ENCODE results near the gene BTBD9. TPM values are rescaled to one million over a fixed set of nuclear protein-coding genes. Genes with fewer than 3 reads are reported as not detected.
"Not testable (repeated sequence)": the region's sequence is repeated elsewhere in the genome, so short reads cannot be mapped to it uniquely, and the experiment has no call there.

The BTBD9 gene
- total and polyA plus RNA-seq, 10 donors, result 1.2 to 43.1 (median 27.8) TPM

DNA sequence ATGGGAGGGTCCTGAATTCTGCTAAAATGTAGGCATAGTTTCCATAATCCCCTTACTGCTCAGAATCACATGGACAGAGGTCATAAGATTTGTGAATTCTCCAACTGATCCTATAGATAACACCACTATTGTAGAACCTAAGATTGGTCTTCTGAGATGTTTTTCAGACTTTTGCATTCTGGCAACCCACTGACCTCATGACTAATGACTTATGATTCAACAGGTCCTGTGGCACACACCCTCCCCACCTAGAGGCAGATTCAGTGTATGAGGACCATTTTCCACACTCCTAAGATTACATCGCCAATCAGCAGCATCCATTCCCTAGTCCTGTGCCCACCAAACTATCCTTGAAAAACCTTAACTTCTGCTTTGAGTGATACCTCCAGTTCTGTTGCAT lies 207.2 kb downstream of the BTBD9 start:
- intact Hi-C loops (cut with DNase I; ENCODE audit: low total_unique reads), result no loop called here
- DNase-seq, result no peak
- H3K27ac ChIP-seq, result no peak overlapping the region

DNA sequence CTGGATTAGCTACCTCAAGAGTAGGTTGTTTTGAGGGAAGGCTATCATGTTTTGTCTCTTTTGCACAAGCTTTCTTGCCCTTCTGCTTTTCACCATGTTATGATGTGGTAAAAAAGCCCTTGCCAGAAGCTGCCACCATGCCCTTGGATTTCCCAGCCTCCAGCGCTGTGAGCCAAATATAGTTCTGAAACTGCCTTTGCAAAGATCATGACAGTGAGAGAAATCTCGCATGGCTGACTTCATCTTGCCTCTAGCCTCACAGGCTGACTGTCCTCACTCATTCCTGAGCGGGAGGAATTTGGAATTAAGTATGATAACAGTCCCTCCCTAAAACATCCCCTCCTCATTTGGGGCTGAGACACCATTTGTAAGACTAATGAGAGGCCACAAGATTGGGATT lies 207.7 kb downstream of the BTBD9 start:
- Histone ChIP-seq H3K27me3 (replicated peaks in 1 of 7) (no peaks in the 10 kb centered on the region), H3K4me1 (peaks cover 0 to 13% (median 2%) of the 10 kb centered on the region in 6 donors), H3K9me3 (peaks cover 0 to 12% (median 2%) of the 10 kb centered on the region in 8 donors), H3K27ac (no peak overlapping the region), H3K4me3 (no peak overlapping the region), H3K36me3 (no peaks in the 10 kb centered on the region)
- no peak for DNase-seq
- intact Hi-C loops (cut with DNase I; ENCODE audit: low total_unique reads), result no loop called here
- WGBS, 5 donors, result 87 to 95% (median 91%) methylated on average over 3 of the region's 3 CpGs
- TF ChIP-seq POLR2A (IDR thresholded peaks at IDR 0.05), result no peak
- TF ChIP-seq POLR2AphosphoS5 (IDR thresholded peaks at IDR 0.05), result no peak
- TF ChIP-seq, protein P1, sequence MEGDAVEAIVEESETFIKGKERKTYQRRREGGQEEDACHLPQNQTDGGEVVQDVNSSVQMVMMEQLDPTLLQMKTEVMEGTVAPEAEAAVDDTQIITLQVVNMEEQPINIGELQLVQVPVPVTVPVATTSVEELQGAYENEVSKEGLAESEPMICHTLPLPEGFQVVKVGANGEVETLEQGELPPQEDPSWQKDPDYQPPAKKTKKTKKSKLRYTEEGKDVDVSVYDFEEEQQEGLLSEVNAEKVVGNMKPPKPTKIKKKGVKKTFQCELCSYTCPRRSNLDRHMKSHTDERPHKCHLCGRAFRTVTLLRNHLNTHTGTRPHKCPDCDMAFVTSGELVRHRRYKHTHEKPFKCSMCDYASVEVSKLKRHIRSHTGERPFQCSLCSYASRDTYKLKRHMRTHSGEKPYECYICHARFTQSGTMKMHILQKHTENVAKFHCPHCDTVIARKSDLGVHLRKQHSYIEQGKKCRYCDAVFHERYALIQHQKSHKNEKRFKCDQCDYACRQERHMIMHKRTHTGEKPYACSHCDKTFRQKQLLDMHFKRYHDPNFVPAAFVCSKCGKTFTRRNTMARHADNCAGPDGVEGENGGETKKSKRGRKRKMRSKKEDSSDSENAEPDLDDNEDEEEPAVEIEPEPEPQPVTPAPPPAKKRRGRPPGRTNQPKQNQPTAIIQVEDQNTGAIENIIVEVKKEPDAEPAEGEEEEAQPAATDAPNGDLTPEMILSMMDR (IDR thresholded peaks at IDR 0.05 in 8 of 11, conservative IDR thresholded peaks at IDR 0.05 in 3 of 11), result no peak

More for the DNA sequence above, 207.2 kb downstream of the BTBD9 start:
- no peak for TF ChIP-seq POLR2A (IDR thresholded peaks at IDR 0.05)
- TF ChIP-seq, protein P1 (IDR thresholded peaks at IDR 0.05 in 8 of 11, conservative IDR thresholded peaks at IDR 0.05 in 3 of 11), result no peak
- TF ChIP-seq POLR2AphosphoS5 (IDR thresholded peaks at IDR 0.05), result no peak
- Histone ChIP-seq H3K4me1 (peaks cover 0 to 9% (median 1%) of the 10 kb centered on the region in 6 donors), H3K27me3 (replicated peaks in 1 of 7) (no peaks in the 10 kb centered on the region), H3K36me3 (no peaks in the 10 kb centered on the region), H3K9me3 (peaks cover 0 to 12% (median 2%) of the 10 kb centered on the region in 8 donors), H3K4me3 (no peak overlapping the region)
- 95 to 100% (median 100%) methylated on average over 1 of the region's 1 CpG for WGBS, 5 donors

DNA sequence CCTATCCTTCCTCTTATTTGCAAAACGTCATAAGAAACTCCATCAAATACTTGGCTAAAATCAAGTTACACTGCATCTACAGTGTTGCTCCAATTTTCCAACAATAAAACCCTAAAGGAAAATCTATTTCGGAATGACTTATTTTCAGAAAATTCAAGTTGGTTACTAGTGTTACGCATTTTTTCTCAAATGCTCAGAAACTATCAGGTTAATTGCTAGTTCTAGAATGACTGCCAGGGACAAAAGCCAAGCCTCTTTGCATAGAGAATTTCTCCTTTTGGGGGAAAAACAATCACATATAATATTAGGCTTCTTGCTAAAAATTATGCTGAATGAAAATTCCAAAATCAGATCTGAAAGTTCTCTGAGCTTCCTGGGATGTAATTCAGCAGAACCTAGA lies 210.2 kb downstream of the BTBD9 start:
- TF ChIP-seq POLR2AphosphoS5 (IDR thresholded peaks at IDR 0.05) (no peak), POLR2A (IDR thresholded peaks at IDR 0.05) (no peak)
- TF ChIP-seq, protein P1 (IDR thresholded peaks at IDR 0.05 in 8 of 11, conservative IDR thresholded peaks at IDR 0.05 in 3 of 11), result no peak
- Histone ChIP-seq H3K4me3 (no peak overlapping the region), H3K27me3 (replicated peaks in 1 of 7) (no peaks in the 10 kb centered on the region), H3K36me3 (no peaks in the 10 kb centered on the region), H3K9me3 (peaks cover 0 to 12% (median 2%) of the 10 kb centered on the region in 8 donors), H3K4me1 (peaks cover 0 to 14% (median 0%) of the 10 kb centered on the region in 6 donors), H3K27ac (no peak overlapping the region)
- no peak for DNase-seq
- intact Hi-C loops (cut with DNase I; ENCODE audit: low total_unique reads), result no loop called here
- WGBS, 5 donors, result 92 to 99% (median 95%) methylated on average over 3 of the region's 3 CpGs

DNA sequence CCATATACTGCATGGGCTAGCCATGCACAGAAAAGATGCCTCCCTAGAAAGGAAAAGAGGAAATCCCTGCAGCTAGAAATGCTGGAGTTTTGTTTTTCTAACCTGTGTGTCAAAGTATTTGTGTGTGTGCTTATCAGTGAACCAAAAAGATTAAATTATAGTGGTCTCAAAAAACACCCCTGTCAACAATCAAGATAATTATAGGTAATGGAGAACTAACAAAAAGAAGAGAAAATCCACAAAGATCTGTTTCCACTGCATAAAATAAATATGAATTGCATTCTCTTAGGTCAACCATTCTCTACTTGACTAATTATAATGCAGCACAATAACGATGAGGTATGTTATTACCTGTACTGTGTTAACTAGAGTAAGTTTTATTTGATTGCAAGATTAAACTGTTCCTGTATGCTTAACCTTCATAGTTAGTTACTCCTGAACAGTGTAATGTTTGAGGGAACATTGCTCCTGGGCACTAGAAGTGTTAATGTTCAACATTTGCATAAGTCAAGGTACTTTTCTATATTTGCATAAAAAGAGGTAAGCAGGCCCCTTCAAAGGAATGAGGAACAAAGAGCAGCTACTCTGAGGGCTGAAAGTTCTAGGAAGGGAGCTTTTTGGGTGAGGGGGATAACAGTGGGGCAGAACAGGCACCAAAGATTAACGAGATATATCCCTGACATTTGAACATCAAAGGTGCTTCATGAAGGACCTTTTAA lies 212.1 kb downstream of the BTBD9 start:
- WGBS, 5 donors, result 56 to 74% (median 64%) methylated on average over 2 of the region's 2 CpGs
- H3K27ac ChIP-seq, result peak overlapping the region in 2 of 8 donors; percentile 30 to 54
- H3K4me3 ChIP-seq, result no peak overlapping the region
- DNase-seq, result no peak
- H3K36me3 ChIP-seq, result no peaks in the 10 kb centered on the region
- H3K4me1 ChIP-seq, result peaks cover 0 to 19% (median 0%) of the 10 kb centered on the region in 6 donors
- TF ChIP-seq, protein P1 (IDR thresholded peaks at IDR 0.05 in 8 of 11, conservative IDR thresholded peaks at IDR 0.05 in 3 of 11), result no peak
- TF ChIP-seq POLR2AphosphoS5 (IDR thresholded peaks at IDR 0.05), result no peak
- no peak for TF ChIP-seq POLR2A (IDR thresholded peaks at IDR 0.05)
- H3K27me3 ChIP-seq (replicated peaks in 1 of 7), result no peaks in the 10 kb centered on the region
- peaks cover 0 to 9% (median 2%) of the 10 kb centered on the region in 8 donors for H3K9me3 ChIP-seq
- intact Hi-C loops (cut with DNase I; ENCODE audit: low total_unique reads), result no loop called here

DNA sequence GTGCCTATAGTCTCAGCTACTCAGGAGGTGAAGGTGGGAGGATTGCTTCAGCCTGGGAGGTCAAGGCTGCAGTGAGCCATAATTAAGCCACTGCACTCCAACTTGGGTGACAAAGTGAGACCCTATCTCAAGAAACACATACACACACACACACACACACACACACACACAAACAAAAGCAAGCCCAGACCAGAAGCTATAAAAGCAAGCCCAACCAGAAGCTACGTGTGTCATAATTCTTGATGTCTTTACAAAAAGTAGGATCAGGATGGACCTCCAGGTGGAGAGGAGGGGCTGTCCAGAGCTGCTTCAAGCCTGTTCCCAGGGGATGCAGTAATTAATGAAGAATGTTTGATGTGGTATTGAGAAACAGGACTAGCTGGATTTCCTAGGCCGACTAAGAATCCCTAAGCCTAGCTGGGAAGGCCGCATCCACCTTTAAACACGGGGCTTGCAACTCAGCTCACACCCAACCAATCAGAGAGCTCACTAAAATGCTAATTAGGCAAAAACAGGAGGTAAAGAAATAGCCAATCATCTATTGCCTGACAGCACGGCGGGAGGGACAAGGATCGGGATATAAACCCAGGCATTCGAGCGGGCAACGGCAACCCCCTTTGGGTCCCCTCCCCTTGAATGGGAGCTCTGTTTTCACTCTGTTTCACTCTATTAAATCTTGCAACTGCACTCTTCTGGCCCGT lies 213.8 kb downstream of the BTBD9 start:
- H3K9me3 ChIP-seq; H3K36me3 ChIP-seq; intact Hi-C loops (cut with DNase I; ENCODE audit: low total_unique reads); H3K27ac ChIP-seq; H3K27me3 ChIP-seq (replicated peaks in 1 of 7); H3K4me3 ChIP-seq; DNase-seq: not testable (repeated sequence)
- WGBS, 5 donors, result 95 to 98% (median 98%) methylated on average over 11 of the region's 11 CpGs
- peaks cover 0 to 19% (median 0%) of the 10 kb centered on the region in 6 donors for H3K4me1 ChIP-seq
